ENCODE results near the gene RGL3.

DNA sequence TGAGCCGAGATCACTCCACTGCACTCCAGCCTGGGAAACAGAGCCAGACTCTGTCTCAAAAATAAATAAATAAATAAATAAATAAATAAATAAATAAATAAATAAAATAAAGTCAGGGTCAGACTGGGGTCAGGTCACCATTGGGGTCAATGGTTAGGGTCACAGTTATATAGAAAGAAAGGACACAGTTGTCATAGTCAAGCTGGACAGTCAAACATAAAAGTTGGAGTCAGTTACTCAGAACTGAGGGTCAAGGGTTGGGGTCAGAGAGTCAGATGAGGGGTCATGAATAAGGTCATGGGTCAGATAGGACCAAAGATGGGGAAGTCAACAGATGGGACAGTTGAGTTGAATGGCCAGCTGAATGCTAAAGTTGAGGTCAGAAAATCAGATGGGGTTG lies 18.3 kb downstream of the RGL3 start:
- TF ChIP-seq, protein P1, sequence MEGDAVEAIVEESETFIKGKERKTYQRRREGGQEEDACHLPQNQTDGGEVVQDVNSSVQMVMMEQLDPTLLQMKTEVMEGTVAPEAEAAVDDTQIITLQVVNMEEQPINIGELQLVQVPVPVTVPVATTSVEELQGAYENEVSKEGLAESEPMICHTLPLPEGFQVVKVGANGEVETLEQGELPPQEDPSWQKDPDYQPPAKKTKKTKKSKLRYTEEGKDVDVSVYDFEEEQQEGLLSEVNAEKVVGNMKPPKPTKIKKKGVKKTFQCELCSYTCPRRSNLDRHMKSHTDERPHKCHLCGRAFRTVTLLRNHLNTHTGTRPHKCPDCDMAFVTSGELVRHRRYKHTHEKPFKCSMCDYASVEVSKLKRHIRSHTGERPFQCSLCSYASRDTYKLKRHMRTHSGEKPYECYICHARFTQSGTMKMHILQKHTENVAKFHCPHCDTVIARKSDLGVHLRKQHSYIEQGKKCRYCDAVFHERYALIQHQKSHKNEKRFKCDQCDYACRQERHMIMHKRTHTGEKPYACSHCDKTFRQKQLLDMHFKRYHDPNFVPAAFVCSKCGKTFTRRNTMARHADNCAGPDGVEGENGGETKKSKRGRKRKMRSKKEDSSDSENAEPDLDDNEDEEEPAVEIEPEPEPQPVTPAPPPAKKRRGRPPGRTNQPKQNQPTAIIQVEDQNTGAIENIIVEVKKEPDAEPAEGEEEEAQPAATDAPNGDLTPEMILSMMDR (conservative IDR thresholded peaks at IDR 0.05) = no peak
- TF ChIP-seq EZH2 (IDR thresholded peaks at IDR 0.05; ENCODE audit: low read depth) = no peak

All from PC-9 (cell line).